Stomach (tissue), 4 donors: Measurements from ENCODE around the gene PDE8B.

Experiments
- EP300 ChIP-seq: sonication (generic); formaldehyde crosslinking; IDR thresholded peaks from one replicate; pipeline ENCODE4 v1.6.1; 2017; ENCODE audit warnings: antibody characterized with exemption
- POLR2AphosphoS5 ChIP-seq, 3 donors: sonication (generic); formaldehyde crosslinking; IDR thresholded peaks; one replicate each; pipeline ENCODE4 v1.6.1; 2016; ENCODE audit warnings: antibody characterized with exemption in 3 of 3
- TF ChIP-seq, protein P1 (sequence below), 7 experiments: fragments of 450-650 bp in 4 of 7; fragments of 200-600 bp in 3 of 7; sonication (generic) in 3 of 7; IDR thresholded peaks; one replicate each; pipeline ENCODE4 v1.5.1; 2016 to 2019; ENCODE audit warnings: antibody characterized with exemption in 7 of 7, control low read depth in 2 of 7, mild to moderate bottlenecking in 1 of 7

DNA sequence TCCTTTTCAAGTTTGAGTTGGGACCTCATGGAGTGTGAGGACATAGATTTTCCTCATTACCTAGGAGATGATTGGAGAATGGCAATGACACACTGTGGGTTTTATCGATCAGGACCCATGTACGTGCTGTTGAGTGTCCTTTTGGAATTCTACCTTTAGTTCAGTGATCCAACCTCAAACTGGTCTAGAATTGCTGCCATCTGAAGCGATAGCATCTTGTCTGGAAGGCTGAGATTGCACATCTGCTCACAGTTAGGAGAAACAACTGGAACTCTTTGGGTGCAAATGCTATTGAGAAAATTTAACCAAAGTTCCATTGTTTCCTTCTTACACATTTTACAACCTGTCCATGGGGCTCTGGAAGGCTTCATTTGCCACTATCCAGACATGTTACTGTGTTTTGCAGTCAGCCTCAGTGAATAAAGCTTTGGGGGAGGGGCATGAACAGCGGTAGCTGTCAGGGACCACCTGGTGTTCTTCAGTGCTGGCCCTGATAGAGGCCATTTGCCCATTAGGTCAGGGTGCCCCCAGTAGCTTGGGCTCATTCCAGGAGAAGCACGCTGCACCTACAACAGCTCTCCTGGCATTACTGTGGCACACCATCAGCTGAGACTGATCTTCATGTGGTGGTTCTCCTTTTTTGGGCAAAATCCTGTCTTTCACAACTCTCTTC is 123.1 kb downstream of the PDE8B start:
- TF ChIP-seq POLR2AphosphoS5 (IDR thresholded peaks at IDR 0.05): no peak
- TF ChIP-seq, protein P1, sequence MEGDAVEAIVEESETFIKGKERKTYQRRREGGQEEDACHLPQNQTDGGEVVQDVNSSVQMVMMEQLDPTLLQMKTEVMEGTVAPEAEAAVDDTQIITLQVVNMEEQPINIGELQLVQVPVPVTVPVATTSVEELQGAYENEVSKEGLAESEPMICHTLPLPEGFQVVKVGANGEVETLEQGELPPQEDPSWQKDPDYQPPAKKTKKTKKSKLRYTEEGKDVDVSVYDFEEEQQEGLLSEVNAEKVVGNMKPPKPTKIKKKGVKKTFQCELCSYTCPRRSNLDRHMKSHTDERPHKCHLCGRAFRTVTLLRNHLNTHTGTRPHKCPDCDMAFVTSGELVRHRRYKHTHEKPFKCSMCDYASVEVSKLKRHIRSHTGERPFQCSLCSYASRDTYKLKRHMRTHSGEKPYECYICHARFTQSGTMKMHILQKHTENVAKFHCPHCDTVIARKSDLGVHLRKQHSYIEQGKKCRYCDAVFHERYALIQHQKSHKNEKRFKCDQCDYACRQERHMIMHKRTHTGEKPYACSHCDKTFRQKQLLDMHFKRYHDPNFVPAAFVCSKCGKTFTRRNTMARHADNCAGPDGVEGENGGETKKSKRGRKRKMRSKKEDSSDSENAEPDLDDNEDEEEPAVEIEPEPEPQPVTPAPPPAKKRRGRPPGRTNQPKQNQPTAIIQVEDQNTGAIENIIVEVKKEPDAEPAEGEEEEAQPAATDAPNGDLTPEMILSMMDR (IDR thresholded peaks at IDR 0.05): no peak
- TF ChIP-seq EP300: no peak
